ENCODE results near the gene BAIAP3. TPM values are rescaled to one million over a fixed set of nuclear protein-coding genes. Genes with fewer than 3 reads are reported as not detected.

BAIAP3 gene
- polyA plus RNA-seq, 3 donors: 5.3 to 14.6 (median 6.6) TPM

Other genes with a start within 250 kb of the BAIAP3 start
- gene C1QTNF8, start 237.4 kb upstream of the BAIAP3 start, polyA plus RNA-seq (ENCODE audit: insufficient read length in 3 of 3): not detected
- gene CACNA1H, start 180.5 kb upstream of the BAIAP3 start, polyA plus RNA-seq (ENCODE audit: insufficient read length in 3 of 3): 10 to 100 TPM; 20.3 to 30.5 (median 29.4) TPM
- 1 to 10 TPM; 1.1 to 1.7 (median 1.1) TPM for gene TPSG1, start 108.4 kb upstream of the BAIAP3 start, polyA plus RNA-seq (ENCODE audit: insufficient read length in 3 of 3)
- gene TPSB2, start 103.5 kb upstream of the BAIAP3 start, polyA plus RNA-seq (ENCODE audit: insufficient read length in 3 of 3): under 1 TPM in 1 of 3 donors, not detected in 2; 0.37 TPM
- under 1 TPM in 1 of 3 donors, not detected in 2; 0.22 TPM for gene TPSAB1, start 92.9 kb upstream of the BAIAP3 start, polyA plus RNA-seq (ENCODE audit: insufficient read length in 3 of 3)
- under 1 TPM in 1 of 3 donors, not detected in 2; 0.95 TPM for gene TPSD1, start 77.6 kb upstream of the BAIAP3 start, polyA plus RNA-seq (ENCODE audit: insufficient read length in 3 of 3)
- gene UBE2I, start 24.0 kb upstream of the BAIAP3 start, polyA plus RNA-seq (ENCODE audit: insufficient read length in 3 of 3): 100 to 1,000 TPM; 151 to 176 (median 155) TPM
- 10 to 100 TPM; 34.7 to 57.8 (median 54.9) TPM for gene TSR3, start 18.2 kb downstream of the BAIAP3 start, polyA plus RNA-seq (ENCODE audit: insufficient read length in 3 of 3)
- 10 to 100 TPM; 49.2 to 76.7 (median 65.5) TPM for gene GNPTG, start 18.3 kb downstream of the BAIAP3 start, polyA plus RNA-seq (ENCODE audit: insufficient read length in 3 of 3)
- 10 to 100 TPM; 16.2 to 30.6 (median 20.0) TPM for gene UNKL, start 81.1 kb downstream of the BAIAP3 start, polyA plus RNA-seq (ENCODE audit: insufficient read length in 3 of 3)
- gene UQCC4, start 87.1 kb downstream of the BAIAP3 start, polyA plus RNA-seq (ENCODE audit: insufficient read length in 3 of 3): 10 to 100 TPM; 11.4 to 16.3 (median 13.6) TPM
- not detected for gene PERCC1, start 97.4 kb downstream of the BAIAP3 start, polyA plus RNA-seq (ENCODE audit: insufficient read length in 3 of 3)
- 1 to 10 TPM; 2.0 to 3.9 (median 3.6) TPM for gene CCDC154, start 110.9 kb downstream of the BAIAP3 start, polyA plus RNA-seq (ENCODE audit: insufficient read length in 3 of 3)
- 10 to 100 TPM; 44.9 to 62.2 (median 51.7) TPM for gene CLCN7, start 141.4 kb downstream of the BAIAP3 start, polyA plus RNA-seq (ENCODE audit: insufficient read length in 3 of 3)
- under 1 TPM in 1 of 3 donors, not detected in 2; 0.09 TPM for gene PTX4, start 155.3 kb downstream of the BAIAP3 start, polyA plus RNA-seq (ENCODE audit: insufficient read length in 3 of 3)
- gene TELO2, start 159.7 kb downstream of the BAIAP3 start, polyA plus RNA-seq (ENCODE audit: insufficient read length in 3 of 3): 10 to 100 TPM; 24.1 to 46.2 (median 38.0) TPM
- 10 to 100 TPM; 15.9 to 23.6 (median 22.6) TPM for gene TMEM204, start 200.0 kb downstream of the BAIAP3 start, polyA plus RNA-seq (ENCODE audit: insufficient read length in 3 of 3)

Measured in renal cortex interstitium (tissue), 3 donors.